Head of caudate nucleus (tissue), 42 donors: ENCODE data around the gene SV2B.
A peak's percentile ranks its signal among the peaks of the same experiment; 100 is the strongest.

Experiments used
- DNase-seq, 42 donors: peaks; one replicate each; pipeline versions ENCODE4 v3.0.0 to v3.0.0-alpha.2; 2020 to 2021; ENCODE audit warnings: mixed read lengths in 7 of 42
- intact Hi-C: fragments of 100-400 bp; cut with DNase I; formaldehyde crosslinking; loops from one replicate; pipeline ENCODE4 v1.15.0; 2022

Gene SV2B

GRCh38 chr15:91100814-91101607 is 954 bp downstream of the SV2B start:
- intact Hi-C loops = no loop called here
- peak in 25 of 42 donors; percentile 8 to 63 (median 29) for DNase-seq

GRCh38 chr15:91101608-91101920 is 1.5 kb downstream of the SV2B start:
- peak in 3 of 42 donors; percentile 5 to 32 (median 30) for DNase-seq
- intact Hi-C loops = no loop called here

- no peak for DNase-seq
- intact Hi-C loops = no loop called here
Observed at GRCh38 chr15:91102546-91103330, 2.7 kb downstream of the SV2B start.

GRCh38 chr15:91104111-91104510 is 4.1 kb downstream of the SV2B start:
- peak in 41 of 42 donors; percentile 26 to 94 (median 78) for DNase-seq

GRCh38 chr15:91108421-91108820 is 8.4 kb downstream of the SV2B start:
- no peak for DNase-seq

More at GRCh38 chr15:91104111-91104510, 4.1 kb downstream of the SV2B start:
- intact Hi-C loops = no loop called here

GRCh38 chr15:91109885-91110284 is 9.8 kb downstream of the SV2B start:
- intact Hi-C loops = no loop called here
- DNase-seq = no peak

More at GRCh38 chr15:91108421-91108820, 8.4 kb downstream of the SV2B start:
- intact Hi-C loops = no loop called here

GRCh38 chr15:91110407-91110806 is 10.3 kb downstream of the SV2B start:
- intact Hi-C loops = no loop called here
- DNase-seq = no peak

- intact Hi-C loops = no loop called here
- peak in 1 of 42 donors; percentile 3 for DNase-seq
Observed at GRCh38 chr15:91113030-91113429, 13.0 kb downstream of the SV2B start.

- DNase-seq = no peak
- intact Hi-C loops = no loop called here
Observed at GRCh38 chr15:91114301-91114700, 14.2 kb downstream of the SV2B start.

GRCh38 chr15:91116113-91117067 is 16.3 kb downstream of the SV2B start:
- peak in 11 of 42 donors; percentile 21 to 57 (median 37) for DNase-seq
- intact Hi-C loops = no loop called here

- peak in 1 of 42 donors; percentile 3 for DNase-seq
- intact Hi-C loops = no loop called here
Observed at GRCh38 chr15:91117375-91117774, 17.3 kb downstream of the SV2B start.

- intact Hi-C loops = no loop called here
- DNase-seq = peak in 18 of 42 donors; percentile 16 to 68 (median 46)
Observed at GRCh38 chr15:91118817-91119590, 18.9 kb downstream of the SV2B start.

- DNase-seq = no peak
- intact Hi-C loops = no loop called here
Observed at GRCh38 chr15:91122296-91122695, 22.2 kb downstream of the SV2B start.

- intact Hi-C loops = no loop called here
- DNase-seq = no peak
Observed at GRCh38 chr15:91124132-91124531, 24.1 kb downstream of the SV2B start.

GRCh38 chr15:91125162-91125561 is 25.1 kb downstream of the SV2B start:
- intact Hi-C loops = no loop called here

GRCh38 chr15:91126080-91126479 is 26.0 kb downstream of the SV2B start:
- intact Hi-C loops = no loop called here
- DNase-seq = peak in 30 of 42 donors; percentile 8 to 84 (median 46)

More at GRCh38 chr15:91125162-91125561, 25.1 kb downstream of the SV2B start:
- no peak for DNase-seq

- intact Hi-C loops = no loop called here
- DNase-seq = no peak
Observed at GRCh38 chr15:91127236-91127955, 27.3 kb downstream of the SV2B start.

GRCh38 chr15:91128016-91128415 is 28.0 kb downstream of the SV2B start:
- intact Hi-C loops = no loop called here
- peak in 36 of 42 donors; percentile 17 to 88 (median 63) for DNase-seq
